Heart right ventricle (tissue), 16 donors: ENCODE data around the gene ENKUR. TPM values are rescaled to one million over a fixed set of nuclear protein-coding genes. Genes with fewer than 3 reads are reported as not detected.

Source experiments
- ATAC-seq, 8 donors: fragments of 200-7000 bp; cut with Tn5 transposase; one replicate each; pipeline ENCODE4 v1.9.1; 2020; ENCODE audit warnings: mild to moderate bottlenecking in 8 of 8, moderate library complexity in 8 of 8, moderate number of reproducible peaks in 1 of 8
- DNase-seq, 2 donors: peaks; one replicate each; pipeline ENCODE4 v3.0.0-alpha.2; 2020
- H3K27ac ChIP-seq, 10 donors: fragments of 200-600 bp; sonication (generic) in 2 of 10; one replicate each; pipeline versions ENCODE4 v1.5.0 to v1.8.0; 2020 to 2022; ENCODE audit warnings: mild to moderate bottlenecking in 3 of 10
- H3K27me3 ChIP-seq, 7 donors: fragments of 200-600 bp; one replicate each; pipeline ENCODE4 v1.8.0; 2021 to 2022; ENCODE audit warnings: mild to moderate bottlenecking in 2 of 7
- H3K36me3 ChIP-seq, 9 donors: fragments of 200-600 bp; sonication (generic) in 1 of 9; one replicate each; pipeline versions ENCODE4 v1.5.0 to v1.8.0; 2020 to 2022; ENCODE audit warnings: mild to moderate bottlenecking in 2 of 9
- H3K4me1 ChIP-seq, 9 donors: fragments of 200-600 bp; sonication (generic) in 1 of 9; one replicate each; pipeline versions ENCODE4 v1.5.0 to v1.8.0; 2020 to 2022; ENCODE audit warnings: mild to moderate bottlenecking in 4 of 9
- H3K4me3 ChIP-seq, 10 donors: fragments of 200-600 bp; sonication (generic) in 2 of 10; one replicate each; pipeline versions ENCODE4 v1.5.0 to v1.8.0; 2020 to 2022; ENCODE audit warnings: mild to moderate bottlenecking in 7 of 10, moderate library complexity in 2 of 10
- H3K9me3 ChIP-seq, 11 donors: fragments of 200-600 bp in 10 of 11; sonication (generic) in 2 of 11; one replicate each; pipeline versions ENCODE4 v1.5.0 to v1.8.0; 2013 to 2022; ENCODE audit warnings: mild to moderate bottlenecking in 2 of 11, control low read depth in 1 of 11, moderate library complexity in 1 of 11
- WGBS, 2 donors: extraction: QIAGEN DNeasy Blood & Tissue Kit; methylation state at CpG; one replicate each; pipeline ENCODE4 v1.1.7; 2013; ENCODE audit warnings: inconsistent platforms in 1 of 2; 5-methylcytosine and 5-hydroxymethylcytosine counted together
- intact Hi-C, 10 donors: fragments of 100-400 bp; cut with DNase I; formaldehyde crosslinking; loops; one replicate each; pipeline versions ENCODE4 v1.11.1 to v1.14.2; 2022
- polyA plus RNA-seq, 2 donors: library from polyadenylated mRNA; stranded (reverse); fragments of 200-250 nt; gene quantifications; one replicate each; pipeline ENCODE4 v1.2.3, GENCODE V29; 2013
- total RNA-seq, 10 donors: library from RNA; stranded (reverse); fragmentation: NEBNext Ultra II Directional in 3 of 10; extraction: Animal tissue kit (Norgen Biotek cat#: 25700) in 3 of 10; gene quantifications; one replicate each; pipeline versions ENCODE4 v1.2.1 to v1.2.4, GENCODE V29; 2021 to 2023
- TF ChIP-seq, protein P1 (sequence below), 9 donors: fragments of 200-600 bp; sonication (generic) in 2 of 9; IDR thresholded peaks; one replicate each; pipeline versions ENCODE4 v1.5.0 to v1.8.0; 2021 to 2022; ENCODE audit warnings: antibody characterized with exemption in 9 of 9, mild to moderate bottlenecking in 5 of 9, moderate library complexity in 1 of 9
- donor health status: Arrhythmogenic right ventricular cardiomyopathy.
- donor health status: ischemic (EF 13 %, LVEDD 7.1; RV severe dilation, severe dysfunction).
- donor health status: healthy with polysubstance abuse.
- donor health status: DM: no; HTN: yes; CAD: no.
- donor health status: DM: no; HTN: no; CAD: no.
- donor health status: ischemic (EF 25% LVEDD 6.9; RV normal size, moderate dysfunction).
- donor health status: ischemic (EF 25% LVEDD 5.7; RV mildly dilated, moderate dysfunction).
- donor health status: healthy.
- donor health status: DM: yes; HTN: yes; CAD: no.
- donor health status: Ischemic cardiomyopathy.
- donor health status: ischemic (EF 35%, LVEDD 5.7; RV mildly dilated, moderate dysfunction).
- donor health status: nonischemic (EF 11% LVEDD 7.7; RV severe dilation, severe dysfunction).
- donor health status: DM: yes; HTN: yes; CAD: no.
- donor health status: PGD.
- donor health status: ischemic (EF 29% LVEDD 5.4; RV normal size, mild dysfunction).
- donor health status: nonischemic (EF 23%, LVEDD 6.1; RV moderate dilation, normal function).

The ENKUR gene
- total and polyA plus RNA-seq, 12 donors = 0.10 TPM; not detected in 11

DNA sequence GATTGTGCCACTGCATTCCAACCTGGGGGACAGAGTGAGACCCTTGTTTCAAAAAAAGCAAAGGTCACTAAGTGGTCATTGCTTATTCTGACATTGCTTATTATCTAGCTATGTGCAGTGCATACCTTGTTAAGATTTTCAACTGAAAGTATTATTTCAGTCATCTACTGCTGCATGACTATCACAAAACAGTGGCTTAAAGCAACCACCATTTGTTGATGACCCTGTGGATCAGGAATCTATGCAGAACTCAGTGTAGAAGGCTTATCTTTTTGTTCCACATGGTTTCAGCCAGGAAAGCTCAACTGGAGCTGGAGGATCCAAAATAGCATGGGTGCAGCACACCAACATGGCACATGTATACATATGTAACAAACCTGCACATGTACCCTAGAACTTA is 23.6 kb upstream of the ENKUR start:
- ATAC-seq (no peak), DNase-seq (no peak)
- TF ChIP-seq, protein P1, sequence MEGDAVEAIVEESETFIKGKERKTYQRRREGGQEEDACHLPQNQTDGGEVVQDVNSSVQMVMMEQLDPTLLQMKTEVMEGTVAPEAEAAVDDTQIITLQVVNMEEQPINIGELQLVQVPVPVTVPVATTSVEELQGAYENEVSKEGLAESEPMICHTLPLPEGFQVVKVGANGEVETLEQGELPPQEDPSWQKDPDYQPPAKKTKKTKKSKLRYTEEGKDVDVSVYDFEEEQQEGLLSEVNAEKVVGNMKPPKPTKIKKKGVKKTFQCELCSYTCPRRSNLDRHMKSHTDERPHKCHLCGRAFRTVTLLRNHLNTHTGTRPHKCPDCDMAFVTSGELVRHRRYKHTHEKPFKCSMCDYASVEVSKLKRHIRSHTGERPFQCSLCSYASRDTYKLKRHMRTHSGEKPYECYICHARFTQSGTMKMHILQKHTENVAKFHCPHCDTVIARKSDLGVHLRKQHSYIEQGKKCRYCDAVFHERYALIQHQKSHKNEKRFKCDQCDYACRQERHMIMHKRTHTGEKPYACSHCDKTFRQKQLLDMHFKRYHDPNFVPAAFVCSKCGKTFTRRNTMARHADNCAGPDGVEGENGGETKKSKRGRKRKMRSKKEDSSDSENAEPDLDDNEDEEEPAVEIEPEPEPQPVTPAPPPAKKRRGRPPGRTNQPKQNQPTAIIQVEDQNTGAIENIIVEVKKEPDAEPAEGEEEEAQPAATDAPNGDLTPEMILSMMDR (IDR thresholded peaks at IDR 0.05) = no peak
- Histone ChIP-seq H3K27me3 (peaks cover 0 to 3% (median 0%) of the 10 kb centered on the region in 7 donors), H3K4me3 (no peak overlapping the region), H3K27ac (no peak overlapping the region), H3K4me1 (peaks cover 0 to 15% (median 0%) of the 10 kb centered on the region in 9 donors), H3K9me3 (no peaks in the 10 kb centered on the region), H3K36me3 (no peaks in the 10 kb centered on the region)
- intact Hi-C loops = loop anchor here in 1 of 10 donors (10.0 kb wide), 1 partner anchor 45 kb away; no protein-coding TSS in a partner anchor

DNA sequence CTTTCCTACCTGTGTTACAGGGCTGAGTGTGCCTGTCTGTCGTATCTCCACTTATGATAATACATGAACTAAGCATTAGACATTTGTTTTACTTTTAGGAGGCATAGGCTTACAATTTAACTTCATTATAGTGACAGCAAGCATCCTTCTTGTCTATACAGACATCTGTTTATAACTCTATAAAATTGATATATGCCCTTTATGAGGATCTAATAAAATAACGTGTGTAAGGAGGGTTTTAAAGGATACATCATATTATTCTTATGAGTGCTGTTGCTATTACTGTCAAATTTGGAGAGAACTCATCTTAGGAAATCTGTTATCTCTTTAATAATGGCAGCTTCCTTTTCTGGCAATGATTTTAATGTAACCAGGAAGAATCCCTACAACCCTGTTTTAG is 22.4 kb upstream of the ENKUR start:
- H3K4me1 ChIP-seq = peaks cover 0 to 15% (median 0%) of the 10 kb centered on the region in 9 donors
- intact Hi-C loops = loop anchor here in 1 of 10 donors (10.0 kb wide), 1 partner anchor 46 kb away; no protein-coding TSS in a partner anchor
- TF ChIP-seq, protein P1 (IDR thresholded peaks at IDR 0.05) = no peak
- H3K36me3 ChIP-seq = no peaks in the 10 kb centered on the region
- ATAC-seq (no peak), DNase-seq (no peak)
- H3K4me3 ChIP-seq = no peak overlapping the region
- H3K9me3 ChIP-seq = no peaks in the 10 kb centered on the region
- H3K27ac ChIP-seq = no peak overlapping the region
- WGBS, 2 donors = 66 to 73% methylated on average over 2 of the region's 2 CpGs
- no peaks in the 10 kb centered on the region for H3K27me3 ChIP-seq

DNA sequence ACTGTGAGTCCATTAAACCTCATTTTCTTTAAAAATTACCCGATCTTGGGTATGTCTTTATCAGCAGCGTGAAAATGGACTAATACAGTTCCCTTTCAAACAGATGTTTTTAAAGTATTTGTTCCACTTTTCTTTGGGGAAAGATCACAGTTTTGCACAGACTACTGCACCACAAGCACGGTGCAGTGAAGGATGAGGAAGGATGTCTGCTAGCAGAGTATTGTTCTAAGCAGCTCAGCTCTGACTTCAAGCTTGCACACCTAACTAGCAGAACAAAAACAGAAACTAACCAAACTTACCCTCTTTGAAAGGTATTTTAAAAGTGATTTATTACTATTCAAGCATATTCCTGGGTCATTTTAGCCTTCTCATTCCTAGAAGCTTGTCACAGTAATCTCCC is 20.4 kb upstream of the ENKUR start:
- 59 to 77% methylated on average over 3 of the region's 3 CpGs for whole genome bisulfite sequencing, 2 donors
- no peak for DNase-seq

DNA sequence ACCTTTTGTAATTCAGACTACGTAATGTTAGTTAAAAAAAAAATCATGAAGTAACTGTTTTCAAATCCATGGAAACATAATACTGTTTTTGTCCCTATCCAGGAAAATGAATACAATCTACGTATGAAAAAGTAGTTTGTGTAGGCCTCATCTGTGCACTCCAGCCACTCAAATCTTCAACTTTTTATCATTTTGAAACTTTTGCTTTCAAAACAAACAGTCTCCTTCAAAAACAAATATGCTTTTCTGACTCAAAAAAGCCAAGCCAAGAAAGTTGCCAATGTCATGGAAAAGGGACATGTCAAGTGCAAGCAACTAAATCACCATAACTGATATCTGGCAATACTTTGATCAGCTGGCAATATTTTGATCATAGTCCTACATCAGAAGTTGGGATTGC is 13.6 kb upstream of the ENKUR start:
- ATAC-seq (no peak), DNase-seq (no peak)
- intact Hi-C loops = loop anchor here in 3 of 10 donors (2.0 to 10.0 kb wide), 4 partner anchors 38 to 53 kb away; no protein-coding TSS in a partner anchor
- Histone ChIP-seq H3K9me3 (peaks cover 0 to 11% (median 0%) of the 10 kb centered on the region in 11 donors), H3K36me3 (no peaks in the 10 kb centered on the region), H3K27me3 (no peaks in the 10 kb centered on the region), H3K27ac (no peak overlapping the region), H3K4me1 (peaks cover 0 to 13% (median 4%) of the 10 kb centered on the region in 9 donors), H3K4me3 (no peak overlapping the region)
- WGBS, 2 donors = 94 to 97% methylated on average over 2 of the region's 2 CpGs
- TF ChIP-seq, protein P1 (IDR thresholded peaks at IDR 0.05) = no peak

More for the DNA sequence above, 20.4 kb upstream of the ENKUR start:
- no peaks in the 10 kb centered on the region for H3K27me3 ChIP-seq
- no peaks in the 10 kb centered on the region for H3K9me3 ChIP-seq
- TF ChIP-seq, protein P1 (IDR thresholded peaks at IDR 0.05) = no peak
- no peak overlapping the region for H3K27ac ChIP-seq
- no peak for ATAC-seq
- intact Hi-C loops = loop anchor here in 1 of 10 donors (10.0 kb wide), 1 partner anchor 48 kb away; no protein-coding TSS in a partner anchor
- peaks cover 0 to 15% (median 0%) of the 10 kb centered on the region in 9 donors for H3K4me1 ChIP-seq
- H3K4me3 ChIP-seq = no peak overlapping the region
- no peaks in the 10 kb centered on the region for H3K36me3 ChIP-seq
